Effector memory CD4-positive, alpha-beta T cell (primary cell): ENCODE measurements around the gene TPSB2.
"Not testable (repeated sequence)": the region's sequence is repeated elsewhere in the genome, so short reads cannot be mapped to it uniquely, and the experiment has no call there.

Experiments used
- DNase-seq, 3 donors: peaks; one replicate each; pipeline ENCODE4 v3.0.0-alpha.2; 2020
- H3K27ac ChIP-seq: 2 replicates; pipeline ENCODE4 v1.7.0; 2013; ENCODE audit warnings: mild to moderate bottlenecking, low read length, moderate library complexity; ENCODE audit not compliant: insufficient read depth, poor library complexity, severe bottlenecking
- H3K27me3 ChIP-seq: replicated peaks from 2 replicates; pipeline ENCODE4 v1.7.0; 2013; ENCODE audit warnings: mild to moderate bottlenecking, low read length; ENCODE audit not compliant: insufficient read depth, control insufficient read depth, poor library complexity, severe bottlenecking
- H3K36me3 ChIP-seq: 2 replicates; pipeline ENCODE4 v1.7.0; 2013; ENCODE audit warnings: mild to moderate bottlenecking, low read length, moderate library complexity; ENCODE audit not compliant: control insufficient read depth, insufficient read depth
- H3K4me1 ChIP-seq: 2 replicates; pipeline ENCODE4 v1.7.0; 2013; ENCODE audit warnings: low read length, mild to moderate bottlenecking; ENCODE audit not compliant: control insufficient read depth, insufficient read depth, poor library complexity, severe bottlenecking
- H3K4me3 ChIP-seq: 2 replicates; pipeline ENCODE4 v1.7.0; 2013; ENCODE audit warnings: low read length, low read depth, mild to moderate bottlenecking; ENCODE audit not compliant: insufficient read depth, poor library complexity, severe bottlenecking
- H3K9me3 ChIP-seq: 2 replicates; pipeline ENCODE4 v1.7.0; 2013; ENCODE audit warnings: mild to moderate bottlenecking, low read length, moderate library complexity; ENCODE audit not compliant: control insufficient read depth

Gene TPSB2

DNA sequence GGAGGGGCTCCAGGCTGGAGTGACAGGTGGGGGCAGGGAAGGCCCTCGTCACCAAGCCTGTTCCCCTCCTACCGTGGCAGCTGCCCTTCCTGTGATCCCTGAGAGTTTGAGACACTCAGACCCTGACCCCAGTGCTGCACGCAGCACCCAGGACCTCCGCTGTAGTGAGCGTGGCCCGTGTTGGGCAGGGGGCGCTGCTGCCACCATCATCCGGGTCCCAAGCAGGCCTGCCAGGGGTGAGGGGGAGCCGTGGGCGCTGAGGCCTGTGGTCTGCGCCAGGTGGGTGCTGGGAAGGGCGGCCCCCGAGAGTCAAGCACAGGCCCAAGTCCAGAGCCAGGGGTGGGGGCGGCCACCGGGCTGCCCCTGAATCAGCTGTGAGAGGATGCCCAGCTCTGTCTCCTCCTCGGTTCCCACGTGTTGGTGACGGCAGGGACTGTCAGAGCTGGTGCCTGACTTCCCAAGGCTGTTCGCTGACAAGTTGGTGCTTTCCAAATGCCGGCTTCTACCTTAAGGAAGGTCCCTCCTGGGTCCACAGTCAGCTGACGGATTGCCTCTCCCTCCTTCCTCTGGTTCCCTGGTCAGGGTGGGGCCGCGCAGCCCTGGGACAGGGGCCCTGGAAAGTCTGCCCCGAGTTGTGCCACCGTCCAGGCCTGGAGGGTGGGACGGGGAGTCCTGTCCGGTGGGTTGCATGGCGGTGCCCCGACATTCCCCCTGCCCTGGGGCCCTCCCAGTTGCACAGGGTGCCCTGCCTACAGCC lies 36.0 kb downstream of the TPSB2 start:
- Histone ChIP-seq H3K27ac (no peak overlapping the region), H3K4me1 (no peaks in the 10 kb centered on the region), H3K36me3 (no peaks in the 10 kb centered on the region), H3K27me3 (no peaks in the 10 kb centered on the region), H3K4me3 (no peak overlapping the region), H3K9me3 (no peaks in the 10 kb centered on the region)
- DNase-seq, result no peak

GRCh38 chr16:1193143-1193824 lies 36.7 kb downstream of the TPSB2 start:
- Histone ChIP-seq H3K9me3 (no peaks in the 10 kb centered on the region), H3K27me3 (no peaks in the 10 kb centered on the region), H3K4me1 (no peaks in the 10 kb centered on the region), H3K27ac (no peak overlapping the region), H3K36me3 (no peaks in the 10 kb centered on the region), H3K4me3 (no peak overlapping the region)
- no peak for DNase-seq

GRCh38 chr16:1192384-1193073 lies 37.5 kb downstream of the TPSB2 start:
- Histone ChIP-seq H3K36me3 (no peaks in the 10 kb centered on the region), H3K27me3 (no peaks in the 10 kb centered on the region), H3K4me3 (no peak overlapping the region), H3K27ac (no peak overlapping the region), H3K4me1 (no peaks in the 10 kb centered on the region), H3K9me3 (no peaks in the 10 kb centered on the region)
- no peak for DNase-seq

- H3K9me3 ChIP-seq, H3K27me3 ChIP-seq, H3K36me3 ChIP-seq, H3K4me3 ChIP-seq, DNase-seq, H3K27ac ChIP-seq, H3K4me1 ChIP-seq: not testable (repeated sequence)
Observed at GRCh38 chr16:1190789-1191188, 39.2 kb downstream of the TPSB2 start.

- Histone ChIP-seq H3K27ac (no peak overlapping the region), H3K27me3 (no peaks in the 10 kb centered on the region)
Observed at GRCh38 chr16:1189455-1189854, 40.5 kb downstream of the TPSB2 start.

DNA sequence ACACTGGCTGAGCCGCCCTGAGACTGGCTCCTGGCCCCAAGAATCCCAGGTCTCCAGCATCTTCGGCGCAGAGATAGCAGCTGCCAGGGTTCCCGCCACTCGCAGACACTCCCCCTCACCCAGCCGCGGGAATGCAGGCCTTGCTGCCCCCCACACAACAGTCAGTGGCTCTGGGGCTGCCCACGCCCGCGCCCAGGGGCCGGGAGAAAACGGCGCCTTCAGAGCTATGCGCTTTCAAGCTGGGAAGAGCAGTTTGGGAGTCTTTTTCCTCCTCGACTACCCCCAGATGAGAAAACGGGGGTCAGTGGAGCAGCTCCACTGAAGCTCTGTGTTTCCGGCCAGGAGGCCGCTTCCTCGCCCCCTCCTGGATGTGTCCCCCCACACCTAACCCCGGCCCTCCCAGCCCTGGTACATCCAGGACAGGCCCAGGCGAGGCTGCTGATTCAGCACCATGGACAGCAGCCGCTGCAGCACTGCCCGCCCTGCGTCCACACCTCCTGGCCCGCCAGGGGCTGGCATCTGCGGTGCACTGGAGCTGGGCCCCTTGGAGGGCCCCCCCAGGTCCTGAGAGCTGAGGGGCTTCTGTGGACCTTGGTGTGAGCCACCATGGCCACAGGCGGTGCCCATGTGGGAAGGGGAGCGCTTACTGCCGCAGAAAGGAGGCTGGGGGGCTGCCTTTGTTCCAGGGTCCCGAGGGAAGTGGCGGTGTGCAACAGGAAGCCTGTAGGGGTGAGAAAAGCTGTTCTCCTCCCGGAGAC lies 41.4 kb downstream of the TPSB2 start:
- no peaks in the 10 kb centered on the region for H3K27me3 ChIP-seq
- H3K27ac ChIP-seq, result no peak overlapping the region
- H3K4me3 ChIP-seq, result no peak overlapping the region
- H3K4me1 ChIP-seq, result no peaks in the 10 kb centered on the region
- no peaks in the 10 kb centered on the region for H3K9me3 ChIP-seq
- DNase-seq, result peak in 2 of 3 donors; percentile 10 to 15
- H3K36me3 ChIP-seq, result no peaks in the 10 kb centered on the region

More at GRCh38 chr16:1189455-1189854, 40.5 kb downstream of the TPSB2 start:
- DNase-seq, result no peak
- Histone ChIP-seq H3K9me3 (no peaks in the 10 kb centered on the region), H3K4me1 (no peaks in the 10 kb centered on the region), H3K36me3 (no peaks in the 10 kb centered on the region), H3K4me3 (no peak overlapping the region)

DNA sequence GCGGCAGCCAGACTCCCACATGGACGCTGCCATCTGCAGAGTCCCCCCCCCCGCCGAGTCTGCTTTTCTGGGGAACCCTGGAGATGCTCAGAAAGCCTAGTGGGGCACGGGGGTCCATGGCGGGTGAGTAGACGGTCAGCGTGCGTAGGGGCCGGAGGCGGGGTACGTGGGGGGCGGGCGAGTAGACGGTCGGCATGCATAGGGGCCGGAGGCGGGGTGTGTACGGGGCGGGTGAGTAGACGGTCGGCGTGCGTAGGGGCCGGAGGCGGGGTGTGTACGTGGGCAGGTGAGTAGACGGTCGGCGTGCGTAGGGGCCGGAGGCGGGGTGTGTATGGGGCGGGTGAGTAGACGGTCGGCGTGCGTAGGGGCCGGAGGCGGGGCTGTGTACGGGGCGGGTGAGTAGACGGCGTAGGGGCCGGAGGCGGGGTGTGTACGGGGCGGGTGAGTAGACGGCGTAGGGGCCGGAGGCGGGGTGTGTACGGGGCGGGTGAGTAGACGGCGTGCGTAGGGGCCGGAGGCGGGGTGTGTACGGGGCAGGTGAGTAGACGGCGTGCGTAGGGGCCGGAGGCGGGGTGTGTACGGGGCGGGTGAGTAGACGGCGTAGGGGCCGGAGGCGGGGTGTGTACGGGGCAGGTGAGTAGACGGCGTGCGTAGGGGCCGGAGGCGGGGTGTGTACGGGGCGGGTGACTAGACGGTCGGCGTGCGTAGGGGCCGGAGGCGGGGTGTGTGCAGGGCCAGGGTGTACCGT lies 44.4 kb downstream of the TPSB2 start:
- H3K27ac ChIP-seq, H3K9me3 ChIP-seq, H3K27me3 ChIP-seq, H3K36me3 ChIP-seq, DNase-seq, H3K4me1 ChIP-seq, H3K4me3 ChIP-seq: not testable (repeated sequence)

DNA sequence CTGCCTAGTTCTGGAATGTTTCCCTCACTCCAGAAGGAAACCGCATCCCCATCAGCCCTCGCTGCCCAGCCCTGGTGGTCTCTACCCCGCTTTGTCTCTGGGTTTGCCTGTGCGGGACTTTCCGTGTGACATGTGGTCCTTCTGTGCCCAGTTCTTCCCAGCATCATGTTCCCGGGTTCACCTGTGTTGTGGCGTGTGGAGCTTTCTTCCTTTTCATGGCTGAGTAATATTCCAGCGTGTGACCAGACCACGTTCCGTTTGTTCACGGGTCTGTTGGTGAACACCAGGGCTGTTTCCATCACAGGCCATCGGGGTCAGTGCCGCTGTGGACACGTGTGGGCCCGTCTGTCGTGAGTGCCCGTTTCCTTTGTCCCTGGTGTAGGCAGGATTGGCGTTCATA lies 45.0 kb downstream of the TPSB2 start:
- Histone ChIP-seq H3K27ac (no peak overlapping the region), H3K4me3 (no peak overlapping the region), H3K4me1 (no peaks in the 10 kb centered on the region), H3K9me3 (no peaks in the 10 kb centered on the region), H3K27me3 (no peaks in the 10 kb centered on the region), H3K36me3 (no peaks in the 10 kb centered on the region)
- no peak for DNase-seq

DNA sequence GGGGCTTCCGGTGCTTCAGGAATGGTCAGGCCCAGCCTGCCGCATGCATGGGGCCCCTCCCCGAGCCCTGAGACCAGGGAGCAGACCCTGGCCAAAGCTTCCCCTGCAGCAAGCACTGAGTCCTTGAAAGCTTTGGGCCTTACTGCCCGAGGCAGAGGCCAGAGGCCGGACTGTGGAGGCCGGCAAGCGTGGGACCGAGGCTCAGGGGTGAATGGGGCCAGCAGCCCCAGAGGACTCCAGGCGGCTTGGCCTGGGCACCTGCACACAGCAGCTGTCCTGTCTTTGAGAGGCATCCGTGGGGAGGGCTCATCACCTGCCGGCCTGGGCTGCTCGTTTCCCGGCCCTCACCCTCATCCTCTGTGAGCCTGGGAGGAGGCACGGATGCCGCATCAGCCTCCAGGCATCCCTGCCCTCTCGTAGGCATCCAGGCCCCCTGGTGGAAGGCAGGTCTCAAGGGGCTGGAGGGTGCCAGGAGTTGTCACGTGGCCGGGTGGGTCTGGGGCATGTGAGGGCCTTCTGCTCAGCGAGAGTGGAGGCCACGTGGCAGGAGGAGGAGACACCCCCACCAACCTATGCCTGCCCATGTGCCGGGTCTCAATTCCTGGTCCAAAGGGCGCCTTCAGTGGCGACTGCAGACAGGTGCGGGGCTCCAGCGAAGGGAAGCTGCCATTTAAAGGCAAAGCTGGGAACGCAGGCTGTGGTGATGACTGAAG lies 45.7 kb downstream of the TPSB2 start:
- H3K4me3 ChIP-seq, result no peak overlapping the region

More for the DNA sequence above, 45.7 kb downstream of the TPSB2 start:
- no peaks in the 10 kb centered on the region for H3K9me3 ChIP-seq
- no peak overlapping the region for H3K27ac ChIP-seq
- DNase-seq, result no peak
- no peaks in the 10 kb centered on the region for H3K36me3 ChIP-seq
- H3K4me1 ChIP-seq, result no peaks in the 10 kb centered on the region
- no peaks in the 10 kb centered on the region for H3K27me3 ChIP-seq
